ENCODE measurements around the gene DHRS3. TPM values are rescaled to one million over a fixed set of nuclear protein-coding genes. Genes with fewer than 3 reads are reported as not detected.

Gene DHRS3
- total and polyA plus RNA-seq, 10 of the 15 experiments (the other 5 are each of a cell fraction or from before 2014, with no cell fraction given), result 0.23 to 29.7 (median 1.2) TPM

DNA sequence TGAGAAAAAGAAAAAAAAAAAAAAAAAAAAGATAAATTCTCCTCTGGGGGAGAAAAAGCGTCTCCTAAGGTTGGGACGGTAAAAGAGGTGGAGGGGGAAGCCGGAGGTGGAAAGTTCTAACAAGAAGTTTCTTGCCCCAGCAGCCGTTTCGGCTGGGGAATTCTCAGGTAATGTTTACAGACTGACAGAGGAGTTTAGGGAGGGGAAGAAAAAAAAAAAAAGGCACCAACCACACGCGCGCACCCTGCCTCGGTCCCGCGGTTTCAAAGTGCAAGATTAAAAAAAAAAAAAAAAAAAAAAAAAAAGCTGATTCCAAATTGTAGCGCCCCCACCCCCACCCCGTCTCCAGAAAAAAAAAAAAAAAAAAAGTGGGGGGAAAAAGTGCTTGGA lies 504 bp downstream of the DHRS3 start:
- Histone ChIP-seq H3K4me2 (ENCODE audit: control insufficient read depth, insufficient read depth) (peak overlapping the region; percentile 83), H3K9ac (ENCODE audit: control insufficient read depth, insufficient read depth, low read length) (no peak overlapping the region; the same call in 1 of the 2 replicates), H3K27me3 (replicated peaks in 1 of 2; ENCODE audit: control insufficient read depth in 2 of 2, insufficient read depth in 2 of 2, low read length in 1 of 2) (peaks cover 4 to 13% of the 10 kb centered on the region in 2 experiments), H3K9me3 (replicated peaks; ENCODE audit: control insufficient read depth, insufficient read depth, low read length) (no peaks in the 10 kb centered on the region), H2AFZ (ENCODE audit: control insufficient read depth, low read depth, low read length) (no peak overlapping the region), H3K36me3 (ENCODE audit: control insufficient read depth in 2 of 2, insufficient read depth in 2 of 2, low read length in 1 of 2) (no peaks in the 10 kb centered on the region), H3K4me3 (peak overlapping the region; percentile 67; the same call in 1 of the 2 replicates), H3K27ac (ENCODE audit: control insufficient read depth, insufficient read depth) (no peak overlapping the region), H3K4me1 (ENCODE audit: control insufficient read depth, insufficient read depth, low read length) (peaks cover 19% of the 10 kb centered on the region), H3K79me2 (ENCODE audit: control insufficient read depth, insufficient read depth, low read length) (no peaks in the 10 kb centered on the region), H4K20me1 (ENCODE audit: control insufficient read depth, insufficient read depth) (no peaks in the 10 kb centered on the region; the same call in none of the 2 replicates)
- RAD21 ChIA-PET (ENCODE audit: unreplicated experiment), result interaction anchor here (1.0 to 5.0 kb wide), 10 partner anchors 15 to 493 kb away, joined by 3 to 50 read pairs (median 6); no protein-coding TSS in a partner anchor
- intact Hi-C loops (cut with micrococcal nuclease; ENCODE audit: unreplicated experiment), result no loop called here
- FAIRE-seq (no peak), DNase-seq (ENCODE audit: low read depth, low spot score) (no peak), ATAC-seq (no peak)
- POLR2A ChIA-PET, result interaction anchor here (0.5 to 1.7 kb wide), 4 partner anchors 23 to 273 kb away, joined by 3 read pairs; no protein-coding TSS in a partner anchor
- SMC1A ChIA-PET (ENCODE audit: uncharacterized antibody, unreplicated experiment), result interaction anchor here (1.2 to 4.9 kb wide), 11 partner anchors 11 to 342 kb away, joined by 3 to 49 read pairs (median 6); no protein-coding TSS in a partner anchor
- no TSS peak for BruUV-seq (replicated peaks)
- no peak for TF ChIP-seq STAT3 (IDR thresholded peaks at IDR 0.05; ENCODE audit: low read depth, low read length)
- 0 out of 4 replicates have a peak, but pooled peaks of 1 of the 2 experiments have one; percentile 6 for TF ChIP-seq BHLHE40 (IDR thresholded peaks at IDR 0.05; ENCODE audit: borderline replicate concordance in 1 of 2, low read depth in 2 of 2, low read length in 1 of 2)
- TF ChIP-seq RELB (IDR thresholded peaks at IDR 0.05; ENCODE audit: low read depth), result peak; percentile 60; the same call in 1 of the 2 replicates
- TF ChIP-seq ZNF384 (IDR thresholded peaks at IDR 0.05; ENCODE audit: borderline replicate concordance, low read depth, low read length), result peak; percentile 92
- in situ Hi-C loops (cut with MboI), result loop anchor here (5.0 kb wide), 2 partner anchors 305 to 345 kb away; no protein-coding TSS in a partner anchor
- CTCF ChIA-PET, result interaction anchor here (1.2 to 6.1 kb wide), 8 partner anchors 15 to 493 kb away, joined by 5 to 63 read pairs (median 16); no protein-coding TSS in a partner anchor
- 0% methylated on average over 5 of the region's 13 CpGs for WGBS (ENCODE audit: insufficient coverage, insufficient replicate concordance, low lambda C conversion rate, missing lambda C conversion rate)
